Tibial artery (tissue), 4 donors: ENCODE measurements around the gene TTC19.

Source experiments
- DNase-seq, 2 donors: peaks; one replicate each; pipeline ENCODE4 v3.0.0-alpha.2; 2019
- H3K27ac ChIP-seq, 2 donors: fragments of 200-600 bp; sonication (generic) in 1 of 2; 1 replicate in 1 of 2; 2 replicates in 1 of 2; pipeline ENCODE4 v1.5.1; 2018 to 2019; ENCODE audit warnings: mild to moderate bottlenecking in 1 of 2
- H3K27me3 ChIP-seq, 2 donors: fragments of 200-600 bp; sonication (generic) in 1 of 2; one replicate each; pipeline versions ENCODE4 v1.5.1 to v1.6.0; 2016 to 2019
- H3K36me3 ChIP-seq, 3 donors: fragments of 200-600 bp; sonication (generic) in 2 of 3; one replicate each; pipeline ENCODE4 v1.5.1; 2016 to 2019; ENCODE audit warnings: mild to moderate bottlenecking in 2 of 3
- H3K4me1 ChIP-seq, 4 donors: fragments of 200-600 bp; sonication (generic) in 2 of 4; 1 replicate in 3 of 4; 2 replicates in 1 of 4; pipeline ENCODE4 v1.5.1; 2016 to 2019
- H3K4me3 ChIP-seq, 2 donors: fragments of 200-600 bp; sonication (generic) in 1 of 2; 1 replicate in 1 of 2; 2 replicates in 1 of 2; pipeline ENCODE4 v1.5.1; 2018 to 2019; ENCODE audit warnings: mild to moderate bottlenecking in 2 of 2
- H3K9me3 ChIP-seq, 3 donors: fragments of 200-600 bp; sonication (generic) in 1 of 3; one replicate each; pipeline ENCODE4 v1.5.1; 2016 to 2019
- intact Hi-C: fragments of 100-400 bp; cut with DNase I; formaldehyde crosslinking; loops from one replicate; pipeline ENCODE4 v1.15.0; 2023; ENCODE audit warnings: low total_unique reads
- TF ChIP-seq, protein P1 (sequence below), 2 experiments: fragments of 200-600 bp in 1 of 2; fragments of 450-650 bp in 1 of 2; IDR thresholded peaks; one replicate each; pipeline ENCODE4 v1.5.1; 2017 to 2019; ENCODE audit warnings: antibody characterized with exemption in 2 of 2, mild to moderate bottlenecking in 1 of 2, moderate library complexity in 1 of 2

TTC19 gene

DNA sequence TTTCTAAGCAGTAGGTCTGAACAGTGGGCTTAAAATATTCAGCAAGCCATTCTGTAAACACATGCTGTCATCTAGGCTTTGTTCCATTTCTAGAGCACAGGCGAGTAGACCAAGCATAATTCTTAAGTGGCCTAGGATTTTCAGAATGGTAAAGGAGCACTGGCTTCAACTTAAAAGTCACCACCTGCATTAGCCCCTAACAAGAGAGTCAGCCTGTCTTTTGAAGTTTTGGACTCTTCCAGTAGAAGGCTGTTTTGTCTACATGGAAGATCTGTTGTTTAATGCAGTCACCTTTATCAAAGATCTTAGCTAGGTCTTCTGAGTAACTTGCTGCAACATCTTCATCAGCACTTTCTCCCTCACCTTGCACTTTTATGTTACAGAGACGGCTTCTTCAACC is 36.6 kb downstream of the TTC19 start:
- H3K4me1 ChIP-seq: no peaks in the 10 kb centered on the region
- no peaks in the 10 kb centered on the region for H3K27me3 ChIP-seq
- H3K9me3 ChIP-seq: no peaks in the 10 kb centered on the region
- DNase-seq: no peak
- peaks cover 73 to 97% (median 81%) of the 10 kb centered on the region in 3 donors for H3K36me3 ChIP-seq
- intact Hi-C loops: no loop called here
- no peak overlapping the region for H3K4me3 ChIP-seq
- TF ChIP-seq, protein P1, sequence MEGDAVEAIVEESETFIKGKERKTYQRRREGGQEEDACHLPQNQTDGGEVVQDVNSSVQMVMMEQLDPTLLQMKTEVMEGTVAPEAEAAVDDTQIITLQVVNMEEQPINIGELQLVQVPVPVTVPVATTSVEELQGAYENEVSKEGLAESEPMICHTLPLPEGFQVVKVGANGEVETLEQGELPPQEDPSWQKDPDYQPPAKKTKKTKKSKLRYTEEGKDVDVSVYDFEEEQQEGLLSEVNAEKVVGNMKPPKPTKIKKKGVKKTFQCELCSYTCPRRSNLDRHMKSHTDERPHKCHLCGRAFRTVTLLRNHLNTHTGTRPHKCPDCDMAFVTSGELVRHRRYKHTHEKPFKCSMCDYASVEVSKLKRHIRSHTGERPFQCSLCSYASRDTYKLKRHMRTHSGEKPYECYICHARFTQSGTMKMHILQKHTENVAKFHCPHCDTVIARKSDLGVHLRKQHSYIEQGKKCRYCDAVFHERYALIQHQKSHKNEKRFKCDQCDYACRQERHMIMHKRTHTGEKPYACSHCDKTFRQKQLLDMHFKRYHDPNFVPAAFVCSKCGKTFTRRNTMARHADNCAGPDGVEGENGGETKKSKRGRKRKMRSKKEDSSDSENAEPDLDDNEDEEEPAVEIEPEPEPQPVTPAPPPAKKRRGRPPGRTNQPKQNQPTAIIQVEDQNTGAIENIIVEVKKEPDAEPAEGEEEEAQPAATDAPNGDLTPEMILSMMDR (IDR thresholded peaks at IDR 0.05): no peak
- H3K27ac ChIP-seq: no peak overlapping the region

DNA sequence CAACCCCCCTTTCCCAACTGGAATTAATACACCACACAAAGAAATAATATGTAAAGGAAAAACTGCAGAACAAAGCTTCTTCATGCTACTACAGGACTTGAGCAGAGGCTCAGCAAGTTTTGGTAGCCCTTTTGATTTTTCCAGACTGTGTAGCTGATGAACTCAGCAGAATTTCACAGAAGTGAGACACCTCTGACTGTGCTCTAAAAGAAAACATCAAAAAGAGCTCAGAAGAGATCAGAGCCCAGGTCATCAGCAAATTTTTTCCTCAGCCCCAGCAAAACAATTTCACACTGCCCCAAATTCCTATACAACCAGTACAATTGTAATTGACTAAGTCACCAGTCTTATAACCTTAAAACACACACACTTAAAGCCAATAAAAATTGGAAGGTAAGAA is 38.0 kb downstream of the TTC19 start:
- Histone ChIP-seq H3K9me3 (no peaks in the 10 kb centered on the region), H3K27me3 (no peaks in the 10 kb centered on the region), H3K27ac (no peak overlapping the region), H3K36me3 (peaks cover 63 to 97% (median 79%) of the 10 kb centered on the region in 3 donors), H3K4me1 (no peaks in the 10 kb centered on the region), H3K4me3 (no peak overlapping the region)
- TF ChIP-seq, protein P1 (IDR thresholded peaks at IDR 0.05): no peak
- DNase-seq: no peak
- intact Hi-C loops: no loop called here

DNA sequence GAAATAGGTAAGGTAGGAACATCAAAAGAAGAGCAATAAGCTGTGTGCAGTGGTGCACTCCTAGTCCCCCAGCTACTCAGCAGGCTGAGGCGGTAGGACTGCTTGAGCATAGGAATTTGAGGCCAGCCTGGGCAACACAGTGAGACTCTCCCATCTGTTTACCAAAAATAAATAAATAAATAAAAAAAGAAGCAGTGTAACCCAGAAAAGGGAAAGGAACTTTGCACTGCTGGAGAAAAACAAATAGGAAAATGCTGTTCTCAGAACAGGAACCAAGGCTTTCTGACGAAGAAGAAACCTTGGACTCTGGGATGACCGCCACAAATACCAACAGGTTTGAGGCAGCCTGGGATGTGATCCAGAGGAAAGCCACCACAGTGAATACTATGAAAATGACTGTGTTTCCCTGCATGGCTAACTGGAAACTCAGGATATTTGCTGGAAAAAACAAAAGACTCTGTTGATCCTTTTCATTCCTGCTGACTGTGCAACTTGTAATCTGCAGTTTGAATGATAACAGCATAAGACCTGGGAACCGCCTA is 41.2 kb downstream of the TTC19 start:
- DNase-seq: no peak
- TF ChIP-seq, protein P1 (IDR thresholded peaks at IDR 0.05): no peak
- H3K9me3 ChIP-seq: no peaks in the 10 kb centered on the region
- no peak overlapping the region for H3K4me3 ChIP-seq
- intact Hi-C loops: no loop called here
- peaks cover 54 to 96% (median 76%) of the 10 kb centered on the region in 3 donors for H3K36me3 ChIP-seq
- H3K4me1 ChIP-seq: no peaks in the 10 kb centered on the region
- H3K27ac ChIP-seq: no peak overlapping the region
- no peaks in the 10 kb centered on the region for H3K27me3 ChIP-seq

DNA sequence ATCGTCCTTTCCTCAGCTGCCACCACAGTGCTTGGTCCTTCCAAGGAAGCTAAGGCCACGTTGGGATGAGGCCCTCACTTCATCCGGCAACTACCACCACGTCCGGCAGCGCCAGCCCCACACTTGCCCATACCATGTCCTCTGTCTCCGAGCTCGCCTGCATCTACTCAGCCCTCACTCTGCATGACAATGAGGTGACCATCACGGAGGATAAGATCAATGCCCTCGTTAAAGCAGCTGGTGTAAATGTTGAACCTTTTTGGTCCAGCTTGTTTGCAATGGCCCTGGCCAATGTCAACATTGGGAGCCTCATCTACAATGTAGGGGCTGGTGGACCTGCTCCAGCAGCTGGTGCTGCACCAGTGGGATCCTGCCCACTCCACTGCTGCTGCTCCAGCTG is 44.9 kb downstream of the TTC19 start:
- TF ChIP-seq, protein P1 (IDR thresholded peaks at IDR 0.05): no peak
- intact Hi-C loops: no loop called here
- H3K9me3 ChIP-seq: no peaks in the 10 kb centered on the region
- H3K4me3 ChIP-seq: no peak overlapping the region
- H3K27me3 ChIP-seq: no peaks in the 10 kb centered on the region
- peaks cover 66 to 96% (median 81%) of the 10 kb centered on the region in 3 donors for H3K36me3 ChIP-seq
- DNase-seq: no peak
- H3K27ac ChIP-seq: no peak overlapping the region
- H3K4me1 ChIP-seq: no peaks in the 10 kb centered on the region

DNA sequence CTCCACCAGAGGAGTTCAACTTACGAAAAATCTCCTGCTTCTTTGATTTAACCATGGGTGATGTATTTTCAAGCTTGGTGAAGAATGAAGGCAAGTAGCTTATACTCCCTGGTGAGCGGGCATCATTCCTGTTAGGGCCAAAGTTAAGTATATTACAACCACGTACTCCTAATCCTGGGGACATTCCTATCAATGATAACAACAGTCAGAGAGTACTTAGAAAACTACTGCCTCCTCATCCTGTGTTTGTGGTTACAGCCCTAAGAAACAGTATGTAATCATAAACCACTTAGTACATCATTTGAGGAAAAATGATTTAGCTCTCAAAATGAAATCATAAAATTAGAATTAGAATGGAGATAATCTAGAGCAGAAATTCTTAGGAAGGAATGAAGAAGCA is 47.3 kb downstream of the TTC19 start:
- TF ChIP-seq, protein P1 (IDR thresholded peaks at IDR 0.05): no peak
- no peak overlapping the region for H3K4me3 ChIP-seq
- DNase-seq: no peak
- H3K36me3 ChIP-seq: peaks cover 55 to 91% (median 79%) of the 10 kb centered on the region in 3 donors
- intact Hi-C loops: no loop called here
- no peaks in the 10 kb centered on the region for H3K9me3 ChIP-seq
- no peaks in the 10 kb centered on the region for H3K4me1 ChIP-seq
- no peaks in the 10 kb centered on the region for H3K27me3 ChIP-seq
- H3K27ac ChIP-seq: no peak overlapping the region
